GM23248 (cell line): Measurements from ENCODE around the gene ANP32B.
"Not testable (repeated sequence)": the region's sequence is repeated elsewhere in the genome, so short reads cannot be mapped to it uniquely, and the experiment has no call there.

Source experiments
- EZH2 ChIP-seq: fragments of 200-600 bp; sonication (generic); IDR thresholded peaks from 2 replicates; pipeline ENCODE4 v1.6.1; 2018; ENCODE audit warnings: antibody characterized with exemption, mild to moderate bottlenecking; ENCODE audit not compliant: insufficient read depth, poor library complexity, severe bottlenecking
- EZH2phosphoT487 ChIP-seq: fragments of 200-600 bp; sonication (generic); IDR thresholded peaks from 2 replicates; pipeline ENCODE4 v1.6.1; 2018; ENCODE audit warnings: antibody characterized with exemption, moderate library complexity, mild to moderate bottlenecking, low read depth; ENCODE audit not compliant: insufficient read depth

DNA sequence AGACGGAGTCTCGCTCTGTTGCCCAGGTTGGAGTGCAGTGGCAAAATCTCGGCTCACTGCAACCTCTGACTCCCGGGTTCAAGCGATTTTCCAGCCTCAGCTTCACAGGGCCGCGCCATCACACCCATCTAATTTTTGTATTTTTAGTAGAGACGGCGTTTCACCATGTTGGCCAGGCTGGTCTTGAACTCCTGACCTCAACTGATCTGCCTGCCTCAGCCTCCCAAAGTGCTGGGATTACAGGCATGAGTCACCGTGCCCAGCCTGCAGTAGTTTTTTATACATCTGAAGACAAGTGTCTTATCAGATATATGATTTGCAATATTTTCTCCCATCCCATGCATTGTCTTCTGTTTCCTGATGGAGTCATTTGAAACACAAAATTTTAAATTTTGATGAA, 6.5 kb upstream of the ANP32B start:
- not testable (repeated sequence) for TF ChIP-seq EZH2phosphoT487, EZH2
